ENCODE measurements around the gene LCP2.

GRCh38 chr5:170252720-170253350 is 44.7 kb downstream of the LCP2 start:
- TF ChIP-seq CTCF (IDR thresholded peaks at IDR 0.05) (no peak), POLR2A (IDR thresholded peaks at IDR 0.05) (no peak)

Measured in lower leg skin (tissue), 3 donors.